Colonic mucosa (tissue), 4 donors: ENCODE data around the gene ACY1. TPM values are rescaled to one million over a fixed set of nuclear protein-coding genes. Genes with fewer than 3 reads are reported as not detected.

Experiments
- DNase-seq: peaks from one replicate; pipeline ENCODE4 v3.0.0-alpha.2; 2020
- H3K27ac ChIP-seq: fragments of 200-600 bp; one replicate; pipeline ENCODE4 v1.8.0; 2021
- H3K27me3 ChIP-seq: fragments of 200-600 bp; one replicate; pipeline ENCODE4 v1.8.0; 2021
- H3K36me3 ChIP-seq: fragments of 200-600 bp; one replicate; pipeline ENCODE4 v1.8.0; 2021
- H3K4me1 ChIP-seq: fragments of 200-600 bp; one replicate; pipeline ENCODE4 v1.8.0; 2021; ENCODE audit warnings: mild to moderate bottlenecking
- H3K4me3 ChIP-seq: fragments of 200-600 bp; one replicate; pipeline ENCODE4 v1.8.0; 2021
- H3K9ac ChIP-seq, 2 donors: one replicate each; pipeline ENCODE4 v1.7.0; 2013; ENCODE audit warnings: control low read depth in 2 of 2, low read depth in 2 of 2, low read length in 2 of 2
- H3K9me3 ChIP-seq: fragments of 200-600 bp; one replicate; pipeline ENCODE4 v1.8.0; 2021
- CTCF ChIP-seq: fragments of 200-600 bp; IDR thresholded peaks from one replicate; pipeline ENCODE4 v1.8.0; 2022; ENCODE audit warnings: antibody characterized with exemption, mild to moderate bottlenecking
- intact Hi-C: fragments of 100-400 bp; cut with DNase I; formaldehyde crosslinking; loops from one replicate; pipeline ENCODE4 v1.14.1; 2022
- total RNA-seq, 2 donors: library from RNA; stranded (reverse); fragmentation: NEBNext Ultra II Directional in 1 of 2; extraction: Animal tissue kit (Norgen Biotek cat#: 25700) in 1 of 2; gene quantifications; one replicate each; pipeline ENCODE4 v1.2.1, GENCODE V29; 2021
- donor health status: healthy.
- donor health status: DM: no; HTN: no; CAD: no.
- donor health status: DM: no; HTN: no; CAD: no.

Gene ACY1
- total RNA-seq, 2 donors from 2014 or later, result 137 to 153 TPM

DNA sequence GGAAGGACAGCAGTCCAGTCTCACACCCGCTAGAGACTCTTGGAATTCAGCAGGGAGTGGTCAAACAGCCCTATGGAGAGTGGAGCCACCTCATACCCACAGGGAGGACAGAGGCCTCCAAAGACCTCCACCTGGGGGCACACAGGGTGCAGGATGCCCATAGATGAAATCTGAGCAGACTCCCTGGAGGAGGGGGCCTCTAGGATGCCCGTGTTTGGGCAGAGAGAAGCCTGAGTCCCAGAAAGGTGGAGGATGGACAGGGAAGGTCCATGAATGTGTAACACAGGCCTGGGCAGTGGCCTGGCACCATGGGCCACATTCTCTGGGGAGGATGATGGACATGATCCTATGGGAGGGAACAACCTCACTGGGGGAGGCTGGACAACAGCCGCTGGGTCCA lies 51.3 kb downstream of the ACY1 start:
- Histone ChIP-seq H3K9ac (no peak overlapping the region), H3K9me3 (no peaks in the 10 kb centered on the region), H3K36me3 (no peaks in the 10 kb centered on the region), H3K27ac (no peak overlapping the region), H3K4me1 (no peaks in the 10 kb centered on the region), H3K4me3 (no peak overlapping the region), H3K27me3 (no peaks in the 10 kb centered on the region)
- no peak for DNase-seq
- TF ChIP-seq CTCF, result no peak
- intact Hi-C loops, result no loop called here

GRCh38 chr3:52036222-52036694 lies 52.9 kb downstream of the ACY1 start:
- Histone ChIP-seq H3K27ac (no peak overlapping the region), H3K27me3 (no peaks in the 10 kb centered on the region), H3K4me1 (no peaks in the 10 kb centered on the region), H3K36me3 (no peaks in the 10 kb centered on the region), H3K9ac (no peak overlapping the region), H3K9me3 (no peaks in the 10 kb centered on the region), H3K4me3 (no peak overlapping the region)
- DNase-seq, result no peak
- no peak for TF ChIP-seq CTCF
- intact Hi-C loops, result no loop called here

- DNase-seq, result no peak
- H3K27ac ChIP-seq, result no peak overlapping the region
These were observed 53.5 kb downstream of the ACY1 start for GRCh38 chr3:52036829-52037228.

GRCh38 chr3:52037291-52037690 lies 54.0 kb downstream of the ACY1 start:
- no peak for TF ChIP-seq CTCF
- no peak overlapping the region for H3K27ac ChIP-seq
- H3K36me3 ChIP-seq, result no peaks in the 10 kb centered on the region
- no peak for DNase-seq
- intact Hi-C loops, result no loop called here
- H3K9ac ChIP-seq, result no peak overlapping the region
- H3K4me1 ChIP-seq, result no peaks in the 10 kb centered on the region
- H3K27me3 ChIP-seq, result no peaks in the 10 kb centered on the region
- H3K9me3 ChIP-seq, result no peaks in the 10 kb centered on the region
- no peak overlapping the region for H3K4me3 ChIP-seq

More at GRCh38 chr3:52036829-52037228, 53.5 kb downstream of the ACY1 start:
- Histone ChIP-seq H3K36me3 (no peaks in the 10 kb centered on the region), H3K27me3 (no peaks in the 10 kb centered on the region), H3K4me3 (no peak overlapping the region), H3K9ac (no peak overlapping the region), H3K9me3 (no peaks in the 10 kb centered on the region), H3K4me1 (no peaks in the 10 kb centered on the region)
- intact Hi-C loops, result no loop called here
- no peak for TF ChIP-seq CTCF

DNA sequence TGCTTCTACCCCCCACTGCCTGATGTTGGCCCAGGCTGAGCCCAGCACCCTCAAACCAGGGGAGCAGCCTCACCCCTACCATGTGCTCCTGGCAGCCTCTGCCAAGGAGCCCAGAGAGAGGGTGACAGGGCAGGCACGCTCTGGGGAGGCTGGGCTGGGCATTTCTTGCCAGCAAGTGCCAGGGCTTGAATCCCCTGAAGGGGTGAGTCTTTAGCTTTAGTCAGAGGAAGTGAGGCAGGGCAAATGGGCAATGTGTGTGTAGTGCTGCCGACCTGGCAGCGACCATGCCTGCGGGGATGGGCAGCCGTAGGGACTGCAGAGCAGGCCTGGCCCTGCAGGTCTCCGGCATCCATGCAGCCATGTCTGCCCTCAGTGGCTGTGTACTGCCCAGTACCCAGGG lies 54.9 kb downstream of the ACY1 start:
- H3K9me3 ChIP-seq, result no peaks in the 10 kb centered on the region
- no peak overlapping the region for H3K4me3 ChIP-seq
- H3K9ac ChIP-seq, result no peak overlapping the region
- no peak overlapping the region for H3K27ac ChIP-seq
- H3K27me3 ChIP-seq, result no peaks in the 10 kb centered on the region
- intact Hi-C loops, result no loop called here
- no peak for DNase-seq
- H3K36me3 ChIP-seq, result no peaks in the 10 kb centered on the region
- no peak for TF ChIP-seq CTCF
- H3K4me1 ChIP-seq, result no peaks in the 10 kb centered on the region

Other genes starting within 250 kb of the ACY1 start
- gene IQCF6, start 204.3 kb upstream of the ACY1 start, total RNA-seq, result not detected
- gene IQCF2, start 121.9 kb upstream of the ACY1 start, total RNA-seq, result not detected
- not detected for gene IQCF5, start 107.9 kb upstream of the ACY1 start, total RNA-seq
- not detected for gene IQCF1, start 80.2 kb upstream of the ACY1 start, total RNA-seq
- gene RRP9, start 41.6 kb upstream of the ACY1 start, total RNA-seq, result 10 to 100 TPM in 1 of 2 donors, 1 to 10 TPM in 1; 9.6 to 24.7 TPM
- 10 to 100 TPM; 17.0 to 18.0 TPM for gene PARP3, start 41.2 kb upstream of the ACY1 start, total RNA-seq
- not detected for gene GPR62, start 28.2 kb upstream of the ACY1 start, total RNA-seq
- gene PCBP4, start 16.1 kb upstream of the ACY1 start, total RNA-seq, result 10 to 100 TPM; 19.6 to 22.4 TPM
- gene ABHD14B, start 9.5 kb upstream of the ACY1 start, total RNA-seq, result 10 to 100 TPM; 64.9 to 72.2 TPM
- 1 to 10 TPM; 7.4 to 9.6 TPM for gene ABHD14A, start 8.5 kb upstream of the ACY1 start, total RNA-seq
- gene RPL29, start 12.4 kb downstream of the ACY1 start, total RNA-seq, result 1,000 to 10,000 TPM; 1,051 to 1,273 TPM
- 1 to 10 TPM; 9.5 to 9.8 TPM for gene DUSP7, start 73.0 kb downstream of the ACY1 start, total RNA-seq
- gene POC1A, start 170.9 kb downstream of the ACY1 start, total RNA-seq, result 10 to 100 TPM in 1 of 2 donors, 1 to 10 TPM in 1; 7.6 to 33.7 TPM
- 100 to 1,000 TPM in 1 of 2 donors, 10 to 100 TPM in 1; 90.6 to 103 TPM for gene ALAS1, start 214.6 kb downstream of the ACY1 start, total RNA-seq
- under 1 TPM; 0.25 to 0.27 TPM for gene TLR9, start 242.1 kb downstream of the ACY1 start, total RNA-seq